Dermis lymphatic vessel endothelial cell (primary cell): ENCODE measurements around the gene FAAH. TPM values are rescaled to one million over a fixed set of nuclear protein-coding genes. Genes with fewer than 3 reads are reported as not detected.

Experiments
- total RNA-seq: library from RNA; depleted of rRNA; stranded (reverse); fragments of >200 nt; gene quantifications from 2 replicates; pipeline ENCODE4 v1.2.1, GENCODE V29; 2014

FAAH gene
- 0.52 and 1.1 TPM in 2 replicates for total RNA-seq

DNA sequence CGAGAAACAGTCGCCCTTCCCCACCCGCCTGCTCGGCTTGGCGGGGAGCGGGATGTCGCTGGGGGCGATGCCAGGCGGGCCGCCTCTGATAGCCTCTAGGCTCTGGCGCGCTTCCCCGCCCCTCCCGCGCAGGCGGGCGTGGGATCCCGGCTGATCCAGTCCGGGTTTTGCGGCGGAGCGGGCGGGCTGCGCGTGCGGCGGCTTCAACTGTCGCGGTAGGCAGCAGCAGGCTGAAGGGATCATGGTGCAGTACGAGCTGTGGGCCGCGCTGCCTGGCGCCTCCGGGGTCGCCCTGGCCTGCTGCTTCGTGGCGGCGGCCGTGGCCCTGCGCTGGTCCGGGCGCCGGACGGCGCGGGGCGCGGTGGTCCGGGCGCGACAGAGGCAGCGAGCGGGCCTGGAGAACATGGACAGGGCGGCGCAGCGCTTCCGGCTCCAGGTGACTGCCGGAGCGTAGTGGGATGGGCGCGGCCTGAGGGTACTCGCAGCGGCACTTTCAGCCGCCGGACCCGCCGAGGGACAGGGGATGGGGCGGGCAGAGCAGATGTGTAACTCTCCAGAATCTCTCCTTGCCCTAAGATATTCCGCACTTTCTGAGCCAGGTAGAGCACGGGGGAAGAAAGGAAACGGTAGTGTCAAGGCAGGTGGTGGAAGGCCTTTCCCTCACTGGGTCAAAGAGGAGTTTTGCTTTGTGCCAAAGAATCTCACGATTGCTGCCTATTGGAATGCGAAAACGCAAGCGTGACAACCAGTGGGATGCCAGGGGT lies at the start of gene FAAH:
TSS of gene FAAH (plus strand) at position 210 of the 764 bp plus-strand sequence. CDS start at position 242, 32 bp downstream.

Other genes starting within 250 kb of the FAAH start
- 0.09 and 0.33 TPM in 2 replicates for gene TSPAN1, start 219.2 kb upstream of the FAAH start, total RNA-seq
- not detected in 2 replicates for gene P3R3URF, start 217.8 kb upstream of the FAAH start, total RNA-seq
- 27.6 and 30.2 TPM in 2 replicates for gene POMGNT1, start 195.9 kb upstream of the FAAH start, total RNA-seq
- gene LURAP1, start 191.0 kb upstream of the FAAH start, total RNA-seq = 0.54 and 0.77 TPM in 2 replicates
- gene RAD54L, start 146.6 kb upstream of the FAAH start, total RNA-seq = 0.65 and 0.69 TPM in 2 replicates
- gene LRRC41, start 90.7 kb upstream of the FAAH start, total RNA-seq = 42.7 and 48.5 TPM in 2 replicates
- gene UQCRH, start 90.6 kb upstream of the FAAH start, total RNA-seq = 383 and 442 TPM in 2 replicates
- 22.2 and 22.5 TPM in 2 replicates for gene NSUN4, start 53.5 kb upstream of the FAAH start, total RNA-seq
- gene DMBX1, start 95.5 kb downstream of the FAAH start, total RNA-seq = not detected in 2 replicates
- gene KNCN, start 157.3 kb downstream of the FAAH start, total RNA-seq = not detected in 2 replicates
- 18.2 and 19.6 TPM in 2 replicates for gene MKNK1, start 210.0 kb downstream of the FAAH start, total RNA-seq
- 11.5 and 11.8 TPM in 2 replicates for gene MOB3C, start 222.5 kb downstream of the FAAH start, total RNA-seq